ENCODE data around the gene ZNF267.
"Not testable (repeated sequence)": the region's sequence is repeated elsewhere in the genome, so short reads cannot be mapped to it uniquely, and the experiment has no call there.

Gene ZNF267

GRCh38 chr16:31873556-31874365 lies at the start of gene ZNF267:
ZNF267 (plus strand) TSS chr16:31873807; CDS start chr16:31873967, 160 bp downstream.
- DNase-seq = peak; percentile 93

DNA sequence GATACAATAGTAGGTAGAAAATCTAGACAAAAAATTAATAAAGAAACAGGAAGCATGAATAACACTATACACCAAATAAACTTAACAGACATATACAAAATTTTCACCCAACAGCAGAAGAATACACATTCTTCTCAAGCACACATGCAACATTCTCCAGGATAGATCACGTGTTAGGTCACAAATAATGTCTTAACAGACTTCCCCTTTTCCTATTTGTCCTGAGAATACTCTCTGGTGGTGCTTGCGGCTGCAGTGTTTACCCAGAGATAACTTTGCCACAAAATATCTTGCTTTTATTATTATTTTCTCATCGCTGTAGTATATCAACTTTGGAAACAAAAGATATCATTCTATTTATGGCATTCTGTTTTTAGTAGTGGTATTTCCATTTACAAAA lies 40.6 kb upstream of the ZNF267 start:
- no peak for DNase-seq

GRCh38 chr16:31836396-31836795 lies 37.2 kb upstream of the ZNF267 start:
- DNase-seq = not testable (repeated sequence)

GRCh38 chr16:31842864-31843263 lies 30.7 kb upstream of the ZNF267 start:
- DNase-seq = no peak

- not testable (repeated sequence) for DNase-seq
Measured at GRCh38 chr16:31848572-31848971, 25.0 kb upstream of the ZNF267 start.

GRCh38 chr16:31853291-31853690 lies 20.3 kb upstream of the ZNF267 start:
- DNase-seq = no peak

GRCh38 chr16:31860508-31860907 lies 13.1 kb upstream of the ZNF267 start:
- no peak for DNase-seq

GRCh38 chr16:31861455-31861854 lies 12.2 kb upstream of the ZNF267 start:
- DNase-seq = no peak

DNA sequence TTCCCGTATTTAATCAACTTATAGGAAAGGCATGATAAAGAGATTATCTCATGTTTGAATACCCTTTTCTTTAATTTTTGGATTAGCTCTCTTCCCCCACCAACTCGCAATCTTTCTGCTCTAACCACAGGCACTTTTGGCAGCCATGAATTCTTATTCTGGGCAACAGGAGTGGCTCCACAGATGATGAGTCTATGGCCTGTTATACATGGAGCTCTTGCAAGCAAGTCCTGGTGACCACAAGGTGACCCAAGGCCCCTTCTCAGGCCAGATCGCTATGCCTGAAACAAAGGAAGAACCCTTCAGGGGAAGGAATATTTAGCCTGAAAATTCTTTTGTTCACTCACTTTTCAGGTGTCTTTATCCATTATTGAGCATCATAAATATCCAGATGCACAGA lies 10.8 kb upstream of the ZNF267 start:
- no peak for DNase-seq

DNA sequence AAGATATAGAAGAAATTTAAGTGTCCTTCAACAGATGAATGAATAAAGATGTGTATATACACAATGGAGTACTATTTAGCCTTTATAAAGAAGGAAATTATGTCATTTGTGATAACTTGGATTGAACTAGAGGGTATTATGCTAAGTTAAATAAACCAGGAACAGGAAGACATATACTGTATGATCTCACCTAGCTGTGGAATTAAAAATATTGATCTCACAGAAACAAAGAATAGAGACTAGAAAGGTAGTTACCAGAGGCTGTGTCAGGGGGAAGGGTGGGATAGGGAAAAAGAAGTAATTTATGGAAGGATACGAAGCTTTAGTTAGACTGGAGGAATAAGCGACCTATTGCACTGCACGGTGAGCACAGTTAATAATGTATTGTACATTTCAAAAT lies 5.4 kb upstream of the ZNF267 start:
- no peak for DNase-seq

DNA sequence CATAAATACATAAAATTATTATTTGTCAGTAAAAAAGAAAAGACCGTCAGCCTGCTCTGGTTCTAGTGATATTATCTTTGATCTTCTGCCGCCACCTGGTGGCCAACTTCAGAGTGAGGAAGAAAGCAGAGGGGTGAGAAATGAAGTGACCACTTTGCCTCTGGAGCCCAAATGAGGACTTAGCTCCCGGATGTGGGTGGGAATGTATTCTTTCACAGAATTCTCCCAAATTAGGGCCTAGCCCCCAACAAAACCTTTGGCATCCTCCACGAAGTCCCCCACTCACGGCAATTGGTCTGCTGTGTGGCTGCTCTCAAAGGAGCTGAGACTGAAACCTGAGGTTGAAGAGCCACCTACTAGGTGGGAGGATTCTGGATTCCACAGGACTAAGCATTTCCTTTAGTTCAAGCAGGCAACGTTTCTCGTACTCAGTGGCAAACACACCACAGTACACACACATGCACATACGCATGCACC lies 4.9 kb upstream of the ZNF267 start:
- peak; percentile 78 for DNase-seq

- peak; percentile 76 for DNase-seq
Measured at GRCh38 chr16:31869511-31870201, 4.0 kb upstream of the ZNF267 start.

GRCh38 chr16:31870809-31871208 lies 2.8 kb upstream of the ZNF267 start:
- DNase-seq = no peak

DNA sequence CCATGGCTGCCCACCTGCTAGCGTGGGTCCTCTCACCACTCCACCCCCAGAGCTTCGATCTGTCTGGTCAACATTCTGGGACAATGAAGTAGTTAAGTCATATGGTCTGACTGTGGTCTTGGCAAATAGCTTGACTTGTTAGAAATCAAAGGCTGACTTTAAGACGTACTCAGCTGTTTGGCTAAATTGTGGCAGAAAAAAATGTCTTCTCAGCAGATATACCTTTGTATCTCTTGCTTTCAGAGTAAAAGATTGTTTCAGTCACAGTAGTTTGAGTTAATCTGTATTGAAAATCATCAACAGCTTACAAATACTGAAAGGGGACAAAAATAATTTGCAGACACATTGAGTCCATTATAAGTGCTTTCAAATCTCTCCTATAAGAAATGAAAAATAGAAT lies 2.1 kb upstream of the ZNF267 start:
- no peak for DNase-seq

- no peak for DNase-seq
Measured at GRCh38 chr16:31872201-31872600, 1.4 kb upstream of the ZNF267 start.

- DNase-seq = peak; percentile 45
Measured at GRCh38 chr16:31874366-31875111, 932 bp downstream of the ZNF267 start.

DNA sequence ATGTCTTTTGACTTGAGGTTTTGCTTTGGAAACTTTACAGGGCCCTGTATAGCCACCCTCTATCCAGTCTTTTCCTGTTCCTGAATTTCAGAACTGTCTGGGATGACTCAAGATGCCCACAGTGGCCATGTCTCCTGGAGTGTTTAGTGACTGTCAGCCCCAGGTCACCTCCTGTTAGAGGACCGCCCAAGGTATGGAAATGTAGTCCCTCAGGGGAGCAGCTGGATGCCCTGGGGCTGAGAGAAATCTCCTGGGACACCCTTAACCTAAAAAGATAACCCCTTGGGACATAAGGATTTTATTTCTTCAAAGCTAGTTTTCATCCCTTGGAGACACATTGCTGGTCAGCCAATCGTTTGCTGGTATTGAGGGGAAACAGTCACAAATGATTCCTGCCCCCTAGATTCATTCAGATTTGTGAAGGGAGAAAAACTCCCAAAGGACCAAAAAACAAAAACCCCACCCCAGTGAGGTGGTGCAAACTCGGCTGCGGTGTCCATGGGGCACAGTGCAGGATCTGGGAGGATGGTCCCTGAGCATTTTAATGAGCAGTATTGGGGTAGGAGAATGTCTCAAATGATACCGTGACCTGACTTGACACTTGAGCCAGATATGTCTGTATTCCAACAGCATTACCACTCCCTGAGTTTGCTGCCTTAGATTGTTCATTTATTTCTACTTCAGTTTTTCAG lies 1.7 kb downstream of the ZNF267 start:
- peak; percentile 14 for DNase-seq

GRCh38 chr16:31875928-31876547 lies 2.4 kb downstream of the ZNF267 start:
- DNase-seq = no peak

DNA sequence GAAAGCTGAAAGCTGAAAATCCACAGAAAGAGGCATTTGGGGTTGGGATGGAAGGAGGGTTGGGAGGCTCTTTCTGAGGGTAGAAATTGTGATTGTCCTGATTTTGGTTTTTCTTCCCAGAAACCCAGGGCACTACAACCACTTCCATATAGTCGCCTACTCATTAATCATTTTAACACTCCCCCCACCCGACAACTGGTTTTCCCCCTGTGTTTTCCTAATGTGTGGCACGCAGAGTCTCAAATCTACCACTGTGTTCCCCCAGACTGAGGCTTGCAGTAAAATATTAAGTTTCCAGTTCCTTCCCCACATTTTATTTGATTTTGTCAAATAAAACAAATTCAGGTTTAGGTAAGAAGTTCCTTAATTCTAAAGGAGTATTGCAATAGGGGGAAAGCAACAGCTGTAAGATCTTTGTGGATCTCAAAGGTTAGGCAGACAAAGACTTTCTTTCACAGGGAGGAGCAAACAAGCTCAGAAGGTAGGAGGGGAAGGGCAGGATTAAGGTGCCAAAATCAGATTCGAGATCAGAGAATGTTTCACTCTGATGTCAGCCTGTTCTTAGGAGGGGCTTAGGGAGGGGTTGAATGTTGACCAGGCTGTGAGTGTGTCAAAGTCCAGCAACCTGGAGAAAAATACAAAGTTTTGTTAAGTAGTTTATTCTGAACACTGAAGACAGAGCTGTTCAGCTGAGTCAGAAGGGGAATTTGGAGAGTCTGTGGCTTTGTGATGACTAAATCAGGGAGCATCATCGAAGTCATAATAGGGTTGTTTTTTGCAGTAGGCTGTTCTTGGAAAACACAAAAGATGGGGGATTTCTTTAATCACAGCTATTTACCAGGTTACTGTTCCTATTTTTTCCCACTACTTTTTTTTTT lies 3.6 kb downstream of the ZNF267 start:
- peak; percentile 48 for DNase-seq

DNA sequence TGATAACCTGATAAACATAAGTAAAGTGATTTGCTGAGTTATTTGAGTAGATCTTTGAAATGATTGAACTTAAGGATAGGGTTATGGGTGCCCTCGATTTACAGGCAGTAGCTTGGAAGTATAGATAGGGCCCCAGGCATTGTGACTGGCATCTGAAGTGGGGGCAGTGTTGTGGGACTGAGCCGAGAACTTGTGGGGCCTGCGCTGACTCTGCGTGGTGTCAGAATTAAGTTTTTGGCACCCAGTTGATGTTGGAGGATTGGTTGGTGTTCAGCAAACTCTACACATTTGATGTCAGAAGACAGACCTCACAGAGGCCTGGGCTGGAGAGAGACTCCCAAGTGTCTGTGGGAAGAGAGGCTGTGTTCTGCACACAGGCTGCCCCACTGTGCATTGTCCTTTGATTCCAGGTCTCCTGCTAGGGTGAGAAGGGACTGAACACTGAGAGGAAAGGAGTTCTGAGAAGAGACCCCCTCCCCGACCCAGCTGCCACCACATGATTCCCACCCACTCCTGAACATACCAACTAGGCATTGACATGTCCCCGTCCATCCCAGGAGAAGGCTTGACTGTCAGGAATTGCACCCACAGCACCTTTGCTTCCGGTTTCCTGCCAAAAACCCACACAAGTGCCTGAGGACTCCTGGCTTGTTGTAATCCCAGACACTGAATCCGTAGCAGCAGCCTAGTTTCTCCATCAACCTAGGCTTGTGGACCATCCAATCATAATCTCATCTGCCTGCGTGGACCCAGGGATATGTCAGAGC lies 4.5 kb downstream of the ZNF267 start:
- DNase-seq = peak; percentile 29

- no peak for DNase-seq
Measured at GRCh38 chr16:31879937-31880321, 6.3 kb downstream of the ZNF267 start.
